ENCODE results near the gene AHNAK.

Gene AHNAK

DNA sequence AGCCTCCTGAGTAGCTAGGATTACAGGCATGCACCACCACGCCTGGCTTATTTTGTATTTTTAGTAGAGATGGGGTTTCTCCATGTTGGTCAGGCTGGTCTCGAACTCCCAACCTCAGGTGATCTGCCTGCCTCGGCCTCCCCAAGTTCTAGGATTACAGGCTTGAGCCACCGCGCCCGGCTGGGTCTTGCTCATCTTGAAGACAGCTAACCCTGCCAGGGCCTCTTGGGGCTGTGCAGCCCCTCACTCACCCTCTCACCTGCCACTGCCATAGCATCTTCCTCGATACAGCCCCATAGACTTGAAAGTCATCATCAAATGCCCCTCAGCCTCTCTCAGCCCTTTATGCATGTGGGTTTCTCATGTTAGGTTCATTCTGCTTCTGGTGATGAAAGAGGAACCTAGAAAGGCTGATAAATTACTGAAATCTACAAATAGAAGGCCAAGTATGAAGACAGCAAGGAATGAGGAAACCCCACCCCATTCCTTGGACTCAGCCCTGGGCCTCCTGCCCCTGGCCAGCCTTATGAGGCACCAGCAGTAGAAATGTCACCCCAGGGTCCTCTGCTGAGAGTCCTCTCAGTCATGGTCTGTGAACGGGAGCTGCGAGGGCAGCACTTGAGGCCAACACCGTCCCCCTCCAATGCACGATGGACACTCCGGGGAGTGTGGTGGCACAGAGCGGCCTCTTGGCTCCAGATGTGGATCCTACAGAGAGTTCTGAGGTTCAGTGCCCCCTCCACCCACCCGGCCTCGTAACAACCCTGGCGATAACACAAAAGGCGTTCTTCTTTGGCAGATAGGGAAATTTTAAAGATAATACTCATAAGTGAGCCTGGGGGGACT is 103.0 kb downstream of the AHNAK start:
- H3K27ac ChIP-seq, result peak overlapping the region; percentile 5
- no peak for DNase-seq (ENCODE audit: low read depth, low spot score)

DNA sequence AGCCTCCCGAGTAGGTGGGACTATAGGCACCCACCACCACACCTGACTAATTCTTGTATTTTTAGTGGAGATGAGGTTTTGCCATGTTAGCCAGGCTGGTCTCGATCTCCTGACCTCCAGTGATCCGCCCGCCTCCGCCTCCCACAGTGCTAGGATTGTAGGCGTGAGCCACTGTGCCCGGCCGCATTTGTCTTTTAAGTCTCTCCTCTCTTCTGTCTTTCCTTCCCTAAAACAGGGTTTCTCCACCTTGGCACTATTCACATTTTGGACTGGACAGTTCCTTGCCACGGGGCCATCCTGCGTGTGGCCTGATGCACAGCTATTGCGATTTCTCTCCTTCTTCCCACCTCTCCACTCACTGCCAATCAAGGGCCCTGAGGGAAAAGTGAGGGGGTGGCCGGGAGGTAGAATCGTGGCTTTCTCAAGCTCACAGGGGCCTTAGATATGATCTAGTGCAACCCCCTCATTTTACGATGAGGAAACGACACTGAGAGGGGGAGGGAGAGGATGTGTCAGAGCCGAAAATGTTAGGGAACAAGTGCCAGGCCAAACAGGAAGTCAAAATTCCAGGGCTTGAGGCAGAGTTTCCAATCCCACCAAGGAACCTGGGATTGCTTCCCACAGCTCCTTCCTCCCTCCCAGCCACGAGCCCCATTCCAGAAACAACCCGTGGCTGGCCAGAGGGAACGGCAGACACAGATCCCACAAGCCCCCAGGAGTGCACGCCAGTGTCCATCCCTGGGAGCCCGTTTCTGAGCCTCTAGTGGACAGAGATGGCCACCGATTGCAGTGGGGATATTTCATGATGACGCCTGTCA is 106.6 kb downstream of the AHNAK start:
- no peak overlapping the region for H3K27ac ChIP-seq
- no peak for DNase-seq (ENCODE audit: low read depth, low spot score)

DNA sequence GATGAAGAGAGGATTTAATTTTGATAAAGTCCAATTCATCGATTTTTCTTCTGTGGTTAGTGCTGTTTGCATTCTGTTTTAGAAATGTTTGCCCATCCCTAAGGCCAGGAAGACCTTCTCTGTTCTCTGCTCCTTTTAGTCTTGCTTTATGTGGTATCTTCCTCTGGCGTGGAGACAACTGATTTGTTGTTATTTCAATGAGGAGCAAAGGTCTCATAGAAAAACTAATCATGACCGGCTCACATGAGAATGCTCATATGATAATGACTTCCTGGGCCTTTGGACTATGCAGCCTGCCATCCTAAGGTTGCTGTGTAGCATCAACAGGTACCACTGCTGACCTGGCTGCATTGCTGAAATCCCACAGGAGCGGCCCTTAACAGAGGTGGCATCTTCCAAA is 108.0 kb downstream of the AHNAK start:
- DNase-seq (ENCODE audit: low read depth, low spot score), result no peak

DNA sequence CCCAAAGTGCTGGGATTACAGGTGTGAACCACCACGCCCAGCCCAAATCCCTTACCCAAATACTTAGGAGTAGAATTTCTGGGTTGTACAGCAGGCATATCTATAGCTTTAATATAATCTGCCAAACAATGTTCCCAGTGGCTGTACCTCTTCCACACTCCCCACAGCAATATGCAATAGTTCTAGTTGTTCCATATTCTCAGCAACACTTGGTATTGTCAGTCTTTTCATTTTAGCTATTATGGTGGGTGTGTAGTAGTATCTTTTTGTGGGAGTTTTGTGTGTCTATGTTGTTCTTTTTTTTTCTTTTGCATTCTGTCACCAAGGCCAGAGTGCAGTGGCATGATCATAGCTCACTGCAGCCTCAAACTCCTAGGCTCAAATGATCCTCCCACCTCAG is 109.0 kb downstream of the AHNAK start:
- H3K27ac ChIP-seq, result no peak overlapping the region
- DNase-seq (ENCODE audit: low read depth, low spot score), result no peak

More for the DNA sequence above, 108.0 kb downstream of the AHNAK start:
- H3K27ac ChIP-seq, result no peak overlapping the region

DNA sequence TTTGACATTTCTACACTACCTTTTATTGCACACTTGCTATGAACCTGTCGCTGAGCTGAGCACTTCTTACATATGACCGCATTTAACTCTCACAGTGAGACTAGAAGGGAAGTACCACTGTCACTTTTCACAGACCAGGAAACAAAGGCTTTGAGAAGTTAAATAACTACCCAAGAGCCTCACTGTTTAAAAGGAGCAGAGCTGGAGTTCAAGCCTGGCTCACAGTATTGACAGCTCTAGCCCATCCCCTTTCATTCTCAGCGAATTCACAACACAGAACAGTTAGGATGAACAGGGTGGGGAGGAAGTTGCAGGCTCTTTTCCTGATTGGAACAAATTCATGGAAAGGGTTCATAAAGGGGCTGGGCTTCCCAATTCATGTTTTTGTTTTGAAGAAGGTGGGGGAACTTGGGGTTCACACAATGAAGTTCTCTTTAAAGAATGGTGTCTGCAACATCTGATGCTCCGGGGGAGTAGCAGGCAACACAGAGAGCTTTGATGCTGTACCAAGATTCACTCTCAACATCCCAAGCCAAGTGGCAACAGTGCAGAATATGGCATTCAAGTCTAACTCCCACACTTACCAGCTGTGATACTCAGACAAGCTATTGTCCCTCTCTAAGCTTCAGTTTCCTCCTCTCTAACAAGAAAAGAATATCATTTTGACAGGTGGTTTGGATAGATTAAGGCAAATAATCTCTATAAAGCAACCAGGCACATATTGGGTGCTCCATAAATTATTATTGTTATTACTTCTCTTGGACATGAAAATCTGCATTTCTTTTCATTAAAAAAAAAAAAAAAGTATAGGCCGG is 110.6 kb downstream of the AHNAK start:
- DNase-seq (ENCODE audit: low read depth, low spot score), result no peak
- no peak overlapping the region for H3K27ac ChIP-seq

DNA sequence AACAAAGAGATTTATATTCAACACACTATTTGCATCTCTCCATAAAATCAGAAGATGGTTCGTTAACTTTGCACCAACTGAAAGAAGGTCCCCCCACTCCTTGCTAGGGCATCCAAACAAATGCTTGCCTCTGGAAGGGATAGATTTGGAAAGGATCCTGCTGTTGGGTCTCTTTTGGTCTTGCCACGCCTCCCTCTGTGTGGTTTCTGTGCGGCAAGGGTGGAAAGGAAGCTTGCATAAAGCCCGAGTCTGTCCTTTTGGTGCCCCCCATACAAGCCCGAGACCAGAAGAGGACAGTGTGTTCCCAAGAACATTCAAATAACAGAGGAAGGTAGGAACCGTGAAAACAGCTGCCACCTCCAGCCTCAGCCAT is 112.7 kb downstream of the AHNAK start:
- no peak overlapping the region for H3K27ac ChIP-seq
- no peak for DNase-seq (ENCODE audit: low read depth, low spot score)

DNA sequence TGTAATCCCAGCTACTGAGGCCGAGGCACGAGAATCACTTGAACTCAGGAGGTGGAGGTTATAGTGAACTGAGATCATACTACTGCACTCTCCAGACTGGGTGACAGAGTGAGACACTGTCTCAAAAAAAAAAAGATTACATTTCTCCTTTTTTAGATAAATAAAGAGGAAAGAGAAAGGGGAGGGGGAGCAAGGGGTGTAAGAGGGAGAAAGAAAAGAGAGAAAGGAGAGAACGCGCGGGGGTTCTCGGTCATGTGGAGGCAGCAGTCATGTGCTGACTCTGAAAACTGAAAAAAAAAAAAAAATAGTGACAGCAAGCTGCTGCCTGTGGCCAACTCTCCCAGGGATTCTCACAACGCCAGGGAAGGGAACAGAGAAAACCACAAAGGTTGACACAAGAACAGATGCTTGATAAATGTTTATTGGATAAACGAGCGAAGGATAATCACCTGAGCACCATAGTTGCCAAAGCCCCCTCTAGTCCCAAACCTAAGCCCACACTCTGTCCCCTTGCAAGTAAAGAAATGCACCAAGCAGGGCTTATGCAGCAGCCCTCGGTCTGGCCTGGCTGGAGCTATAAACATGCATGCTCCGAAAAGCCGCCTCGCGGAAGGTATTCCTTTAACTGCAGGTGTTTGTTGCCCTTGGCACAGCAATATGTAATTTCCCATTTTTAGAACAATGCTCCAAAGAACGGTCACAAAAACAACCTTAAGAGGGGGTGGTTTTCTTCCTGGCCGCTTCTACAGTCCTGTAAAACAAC is 113.3 kb downstream of the AHNAK start:
- H3K27ac ChIP-seq, result no peak overlapping the region
- DNase-seq (ENCODE audit: low read depth, low spot score), result no peak

DNA sequence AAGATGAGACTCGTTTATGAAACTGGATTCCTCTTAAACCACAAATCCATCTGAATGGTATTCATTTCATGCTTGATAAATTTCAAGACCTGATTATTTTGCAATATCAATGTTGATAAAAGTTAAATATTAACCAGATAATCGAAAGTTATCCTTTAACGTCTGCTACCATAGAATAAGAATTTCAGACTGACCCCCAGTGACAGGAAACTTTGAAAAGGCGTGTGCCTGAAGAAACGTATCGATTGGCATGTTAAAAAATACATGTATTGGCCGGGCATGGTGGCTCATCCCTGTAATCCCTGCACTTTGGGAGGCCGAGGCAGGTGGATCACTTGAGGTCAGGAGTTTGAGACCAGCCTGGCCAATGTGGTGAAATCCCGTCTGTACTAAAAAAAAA is 113.9 kb downstream of the AHNAK start:
- no peak for DNase-seq (ENCODE audit: low read depth, low spot score)
- H3K27ac ChIP-seq, result no peak overlapping the region

DNA sequence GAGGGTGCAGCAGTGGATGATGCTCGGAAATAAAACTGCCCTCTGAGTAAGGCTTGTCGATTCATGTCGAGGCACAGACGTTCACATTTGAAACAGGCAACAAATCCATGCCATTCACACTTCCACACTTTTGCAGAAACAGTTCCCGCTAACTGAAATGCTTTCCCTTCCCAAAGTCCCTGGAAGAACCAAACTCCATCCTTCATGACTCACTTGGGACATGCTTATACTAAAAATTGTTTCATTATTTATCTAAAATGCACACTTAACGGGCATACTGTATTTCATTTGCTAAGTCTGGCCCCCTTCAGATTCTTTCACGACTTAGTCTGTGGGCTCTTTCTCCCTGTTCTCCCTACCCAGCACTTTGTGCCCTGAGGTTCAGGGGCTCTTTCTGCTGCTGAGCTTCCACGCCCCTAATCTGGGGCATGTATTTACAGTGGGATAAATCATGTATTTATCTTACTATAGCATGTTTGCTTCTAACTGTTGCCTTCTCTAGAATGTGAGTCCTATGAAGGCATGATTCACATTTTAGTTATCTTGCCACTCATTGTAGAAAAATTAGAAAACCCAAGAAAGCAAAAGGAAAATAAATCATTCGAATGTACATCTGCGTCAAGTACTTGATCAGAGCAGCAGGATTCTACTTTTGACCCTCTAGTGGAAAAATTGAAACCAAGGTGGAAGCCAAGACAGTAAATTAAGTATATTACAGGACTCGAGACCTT is 115.3 kb downstream of the AHNAK start:
- H3K27ac ChIP-seq, result no peak overlapping the region
- no peak for DNase-seq (ENCODE audit: low read depth, low spot score)

DNA sequence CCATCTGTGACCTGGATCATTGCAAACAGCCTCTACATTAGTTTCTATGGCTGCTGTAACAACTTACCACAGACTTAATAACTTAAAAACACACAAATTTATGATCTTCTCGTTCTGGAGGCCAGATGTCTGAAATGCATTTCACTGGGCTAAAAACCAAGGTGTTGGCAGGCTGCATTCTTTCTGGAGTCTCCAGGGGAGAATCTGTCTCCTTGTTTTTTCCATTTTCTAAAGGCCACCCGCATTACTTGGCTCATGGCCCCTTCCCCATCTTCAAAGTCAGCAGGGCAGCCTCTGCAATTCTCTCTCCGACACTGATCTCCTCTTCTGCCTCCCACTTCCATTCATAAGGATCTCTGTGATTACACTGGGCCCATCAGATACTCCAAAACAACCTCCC is 116.2 kb downstream of the AHNAK start:
- H3K27ac ChIP-seq, result no peak overlapping the region

DNA sequence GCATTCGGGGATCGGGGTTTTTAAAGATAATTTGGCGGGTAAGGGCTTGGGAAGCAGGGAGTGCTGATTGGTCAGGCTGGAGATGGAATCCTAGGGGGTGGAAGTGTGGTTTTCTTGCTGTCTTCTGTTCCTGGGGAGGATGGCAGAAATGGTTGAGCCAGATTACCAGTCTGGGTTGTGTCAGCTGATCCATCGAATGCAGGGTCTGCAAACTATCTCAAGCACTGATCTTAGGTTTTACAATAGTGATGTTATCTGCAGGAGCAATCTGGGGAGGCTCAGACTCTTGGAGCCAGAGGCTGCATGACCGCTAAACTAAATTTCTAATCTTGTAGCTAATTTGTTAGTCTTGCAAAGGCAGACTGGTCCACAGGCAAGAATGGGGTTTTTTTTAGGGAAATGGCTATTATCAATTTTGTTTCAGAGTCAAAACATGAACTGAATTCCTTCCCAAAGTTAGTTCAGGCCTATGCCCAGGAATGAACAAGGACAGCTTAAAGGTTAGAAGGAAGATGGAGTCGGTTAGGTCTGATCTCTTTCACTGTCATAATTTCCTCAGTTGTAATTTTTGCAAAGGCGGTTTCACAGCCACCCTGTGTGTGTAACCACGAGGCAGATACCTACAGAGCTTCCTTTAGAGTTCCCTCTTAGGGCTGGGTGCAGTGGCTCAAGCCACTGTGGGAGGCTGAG is 117.6 kb downstream of the AHNAK start:
- DNase-seq (ENCODE audit: low read depth, low spot score), result no peak
- H3K27ac ChIP-seq, result no peak overlapping the region

More for the DNA sequence above, 116.2 kb downstream of the AHNAK start:
- DNase-seq (ENCODE audit: low read depth, low spot score), result no peak

DNA sequence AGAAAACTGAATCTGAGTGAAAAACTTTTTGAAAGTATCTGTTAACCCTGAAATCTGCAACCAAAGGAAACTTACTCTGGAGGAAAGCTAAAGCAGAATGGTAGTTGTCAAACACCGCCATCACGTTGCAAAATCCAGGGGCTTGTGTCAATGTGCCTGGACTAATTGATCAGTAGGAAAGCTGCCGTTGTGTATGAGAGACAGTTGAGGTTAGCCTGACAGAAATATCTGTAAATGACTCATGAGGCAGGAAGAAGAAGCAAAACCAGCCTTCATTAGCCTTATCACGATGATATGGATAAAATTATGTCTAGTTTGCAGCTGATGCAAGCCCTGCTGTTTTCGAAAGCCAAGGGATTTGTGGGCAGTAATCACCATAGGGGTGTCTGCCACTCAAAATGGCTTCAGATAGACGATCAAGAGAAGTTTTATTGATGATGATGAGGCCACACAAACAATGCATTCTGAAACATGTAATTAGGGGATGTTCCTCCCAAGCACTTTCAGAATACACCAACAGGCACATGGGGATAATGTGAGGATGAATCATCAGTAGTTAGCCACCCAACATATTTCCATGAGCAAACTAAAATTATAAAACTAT is 118.9 kb downstream of the AHNAK start:
- DNase-seq (ENCODE audit: low read depth, low spot score), result no peak
- no peak overlapping the region for H3K27ac ChIP-seq

DNA sequence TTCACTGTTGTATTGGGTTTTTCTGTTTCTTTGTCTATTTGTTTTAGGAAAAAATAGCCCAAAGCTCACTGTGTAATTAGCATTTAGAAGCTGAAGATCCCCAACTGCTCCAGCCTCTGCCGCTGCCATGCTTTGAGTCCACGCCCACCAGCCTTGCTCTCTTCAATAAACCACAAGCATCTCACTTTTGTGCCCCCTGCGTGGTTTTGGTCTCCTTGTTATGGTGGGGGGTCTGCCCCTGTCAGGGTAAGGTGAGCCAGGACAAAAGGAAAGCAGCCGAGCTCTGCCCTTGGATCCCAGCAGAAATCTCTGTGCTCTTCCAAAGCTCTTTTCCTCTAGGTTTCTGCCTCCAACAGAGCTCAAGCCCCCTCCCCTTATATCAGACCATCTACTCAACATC is 123.6 kb downstream of the AHNAK start:
- H3K27ac ChIP-seq, result no peak overlapping the region
- DNase-seq (ENCODE audit: low read depth, low spot score), result no peak

DNA sequence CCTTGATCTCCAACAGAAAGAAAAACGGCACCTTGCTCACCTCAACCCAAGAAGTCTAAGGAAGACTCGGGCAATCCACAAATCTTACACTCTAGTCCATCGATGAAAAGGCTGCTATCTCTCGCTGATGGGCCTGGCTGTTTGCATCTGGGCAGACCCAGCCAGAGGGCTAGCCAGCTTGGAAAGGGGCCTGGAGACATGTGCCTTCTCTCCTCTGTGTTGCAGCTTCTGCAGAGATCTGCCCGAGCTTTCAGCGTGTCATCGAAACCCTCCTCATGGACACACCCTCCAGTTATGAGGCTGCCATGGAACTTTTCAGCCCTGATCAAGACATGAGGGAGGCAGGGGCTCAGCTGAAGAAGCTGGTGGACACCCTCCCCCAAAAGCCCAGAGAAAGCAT is 124.6 kb downstream of the AHNAK start:
- no peak overlapping the region for H3K27ac ChIP-seq
- DNase-seq (ENCODE audit: low read depth, low spot score), result no peak

DNA sequence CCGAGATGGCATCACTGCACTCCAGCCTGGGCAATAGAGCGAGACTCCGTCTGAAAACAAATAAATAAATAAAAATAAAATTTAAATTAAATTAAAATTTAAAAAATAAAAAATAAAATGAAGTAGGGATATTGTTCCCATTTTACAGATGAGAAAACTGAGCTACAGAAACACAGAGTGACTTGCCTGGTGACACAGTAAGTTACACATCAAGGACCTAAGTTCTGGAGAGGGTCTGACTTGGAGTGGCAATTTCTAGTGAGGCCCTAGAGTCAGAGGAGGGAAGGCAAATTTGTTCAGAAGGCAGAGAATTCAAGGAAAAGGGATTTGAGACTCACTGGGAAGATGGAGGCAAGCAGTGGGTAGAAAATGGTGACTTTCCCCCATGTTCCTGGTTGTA is 125.7 kb downstream of the AHNAK start:
- DNase-seq (ENCODE audit: low read depth, low spot score), result no peak
- H3K27ac ChIP-seq, result no peak overlapping the region

DNA sequence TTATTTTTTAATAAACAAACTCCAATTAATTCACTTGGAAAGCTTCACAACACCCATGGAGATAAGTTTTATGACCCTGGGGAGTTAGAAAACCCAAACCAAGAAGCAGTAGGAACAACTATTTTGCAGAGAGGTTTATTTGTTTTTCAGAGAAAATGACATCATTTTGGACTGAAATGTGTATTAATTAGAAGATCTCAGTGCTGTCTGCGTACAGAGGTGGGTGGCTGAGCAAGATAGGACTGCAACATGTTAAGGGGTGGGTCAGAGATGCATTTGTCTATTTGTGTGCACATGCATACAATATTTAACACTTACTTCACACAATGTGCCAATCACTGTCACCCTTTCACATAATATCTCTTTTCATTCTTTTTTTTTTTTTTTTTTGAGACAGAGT is 126.7 kb downstream of the AHNAK start:
- no peak overlapping the region for H3K27ac ChIP-seq
- no peak for DNase-seq (ENCODE audit: low read depth, low spot score)

DNA sequence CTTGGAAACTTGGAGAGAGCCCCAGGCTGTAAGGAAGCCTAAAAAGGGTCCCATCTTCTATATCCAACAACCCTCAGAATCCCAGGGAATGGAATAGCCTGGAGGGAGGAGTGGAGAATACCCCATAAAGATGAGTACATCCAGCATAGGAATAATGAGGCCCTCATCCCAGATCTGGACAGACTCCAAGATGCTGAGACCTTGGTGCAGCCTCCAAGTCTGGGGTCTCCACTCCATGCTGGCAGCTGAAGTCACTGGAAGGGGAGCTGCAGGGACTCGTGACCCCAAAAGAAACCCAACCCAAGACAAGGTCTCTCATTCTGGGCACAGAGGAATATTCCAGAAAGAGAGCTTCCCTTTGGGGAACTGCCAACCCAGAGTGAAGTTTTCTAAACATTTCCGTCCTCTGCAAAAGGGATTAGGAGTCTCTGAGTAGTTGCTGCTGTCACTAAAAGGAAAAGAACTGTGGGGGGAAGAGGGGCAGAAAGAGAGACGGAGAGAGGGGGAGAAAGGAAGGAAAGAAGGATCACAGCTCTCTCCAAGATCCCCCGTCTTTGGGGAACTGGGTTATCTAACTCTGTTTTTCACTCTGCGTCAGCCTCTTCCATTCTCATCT is 127.2 kb downstream of the AHNAK start:
- no peak for DNase-seq (ENCODE audit: low read depth, low spot score)
- H3K27ac ChIP-seq, result no peak overlapping the region

DNA sequence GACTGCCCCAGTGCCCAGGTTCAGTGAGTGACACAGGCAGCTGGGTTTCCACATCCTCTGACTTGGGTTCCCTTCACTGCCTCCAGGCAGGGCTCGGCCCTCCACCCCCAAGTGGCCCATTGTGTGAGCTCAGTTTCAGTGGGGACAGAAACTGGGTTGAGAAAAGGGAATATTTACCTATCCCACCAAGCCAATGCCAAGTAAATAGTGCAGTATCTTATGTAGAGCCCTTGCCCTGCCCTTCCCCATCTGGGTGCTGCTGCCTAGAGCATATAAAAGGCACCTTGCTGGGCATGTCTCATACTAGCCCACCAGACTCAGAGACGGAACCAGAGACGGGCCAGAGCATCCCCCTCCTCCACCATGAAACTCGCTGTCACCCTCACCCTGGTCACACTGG is 127.9 kb downstream of the AHNAK start, which contains the start of gene SCGB1A1:
Gene SCGB1A1, plus strand, starts transcription at position 301 of the 400 bp plus-strand sequence. Its CDS starts 63 bp downstream, at position 364.
- DNase-seq (ENCODE audit: low read depth, low spot score), result no peak
- H3K27ac ChIP-seq, result no peak within 1 kb of the TSS
